Stimulated activated CD4-positive, alpha-beta T cell treated with anti-CD3 and anti-CD28 coated beads, Interleukin-4, amount 100 ng/mL, for 24 hours (primary cell): ENCODE results near the gene RAPGEF1.
"Not testable (repeated sequence)": the region's sequence is repeated elsewhere in the genome, so short reads cannot be mapped to it uniquely, and the experiment has no call there.

Experiments used
- DNase-seq: peaks from one replicate; pipeline ENCODE4 v3.0.0-alpha.2; 2020

The RAPGEF1 gene

GRCh38 chr9:131728546-131728910, 11.3 kb downstream of the RAPGEF1 start:
- DNase-seq = no peak

GRCh38 chr9:131727795-131728545, 11.9 kb downstream of the RAPGEF1 start:
- DNase-seq = no peak

GRCh38 chr9:131727184-131727759, 12.6 kb downstream of the RAPGEF1 start:
- no peak for DNase-seq

GRCh38 chr9:131724683-131725082, 15.2 kb downstream of the RAPGEF1 start:
- DNase-seq = no peak

GRCh38 chr9:131723632-131724031, 16.2 kb downstream of the RAPGEF1 start:
- DNase-seq = no peak

- DNase-seq = no peak
Measured at GRCh38 chr9:131722255-131722654, 17.6 kb downstream of the RAPGEF1 start.

GRCh38 chr9:131721076-131721475, 18.8 kb downstream of the RAPGEF1 start:
- DNase-seq = no peak

- DNase-seq = peak; percentile 52
Measured at GRCh38 chr9:131720330-131720729, 19.5 kb downstream of the RAPGEF1 start.

- no peak for DNase-seq
Measured at GRCh38 chr9:131719262-131719908, 20.5 kb downstream of the RAPGEF1 start.

- DNase-seq = no peak
Measured at GRCh38 chr9:131717719-131718460, 22.0 kb downstream of the RAPGEF1 start.

GRCh38 chr9:131715906-131716305, 24.0 kb downstream of the RAPGEF1 start:
- DNase-seq = no peak

GRCh38 chr9:131714821-131715220, 25.1 kb downstream of the RAPGEF1 start:
- DNase-seq = no peak

- no peak for DNase-seq
Measured at GRCh38 chr9:131714161-131714646, 25.7 kb downstream of the RAPGEF1 start.

- DNase-seq = no peak
Measured at GRCh38 chr9:131713016-131713415, 26.9 kb downstream of the RAPGEF1 start.

GRCh38 chr9:131712151-131712716, 27.6 kb downstream of the RAPGEF1 start:
- no peak for DNase-seq

- DNase-seq = peak; percentile 52
Measured at GRCh38 chr9:131709771-131710431, 30.0 kb downstream of the RAPGEF1 start.

- DNase-seq = not testable (repeated sequence)
Measured at GRCh38 chr9:131709010-131709770, 30.7 kb downstream of the RAPGEF1 start.

GRCh38 chr9:131708226-131709002, 31.5 kb downstream of the RAPGEF1 start:
- DNase-seq = no peak

- DNase-seq = no peak
Measured at GRCh38 chr9:131707733-131708157, 32.1 kb downstream of the RAPGEF1 start.

GRCh38 chr9:131707050-131707449, 32.8 kb downstream of the RAPGEF1 start:
- no peak for DNase-seq

GRCh38 chr9:131706608-131706970, 33.3 kb downstream of the RAPGEF1 start:
- DNase-seq = no peak
